NK-92 (cell line): Measurements from ENCODE around the gene C1orf94.

ENCODE experiments used
- DNase-seq: peaks from one replicate; lab custom pipeline; 2025; ENCODE audit not compliant: unreplicated experiment; lab: John Stamatoyannopoulos, UW

The C1orf94 gene, protein sequence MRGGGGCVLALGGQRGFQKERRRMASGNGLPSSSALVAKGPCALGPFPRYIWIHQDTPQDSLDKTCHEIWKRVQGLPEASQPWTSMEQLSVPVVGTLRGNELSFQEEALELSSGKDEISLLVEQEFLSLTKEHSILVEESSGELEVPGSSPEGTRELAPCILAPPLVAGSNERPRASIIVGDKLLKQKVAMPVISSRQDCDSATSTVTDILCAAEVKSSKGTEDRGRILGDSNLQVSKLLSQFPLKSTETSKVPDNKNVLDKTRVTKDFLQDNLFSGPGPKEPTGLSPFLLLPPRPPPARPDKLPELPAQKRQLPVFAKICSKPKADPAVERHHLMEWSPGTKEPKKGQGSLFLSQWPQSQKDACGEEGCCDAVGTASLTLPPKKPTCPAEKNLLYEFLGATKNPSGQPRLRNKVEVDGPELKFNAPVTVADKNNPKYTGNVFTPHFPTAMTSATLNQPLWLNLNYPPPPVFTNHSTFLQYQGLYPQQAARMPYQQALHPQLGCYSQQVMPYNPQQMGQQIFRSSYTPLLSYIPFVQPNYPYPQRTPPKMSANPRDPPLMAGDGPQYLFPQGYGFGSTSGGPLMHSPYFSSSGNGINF

DNA sequence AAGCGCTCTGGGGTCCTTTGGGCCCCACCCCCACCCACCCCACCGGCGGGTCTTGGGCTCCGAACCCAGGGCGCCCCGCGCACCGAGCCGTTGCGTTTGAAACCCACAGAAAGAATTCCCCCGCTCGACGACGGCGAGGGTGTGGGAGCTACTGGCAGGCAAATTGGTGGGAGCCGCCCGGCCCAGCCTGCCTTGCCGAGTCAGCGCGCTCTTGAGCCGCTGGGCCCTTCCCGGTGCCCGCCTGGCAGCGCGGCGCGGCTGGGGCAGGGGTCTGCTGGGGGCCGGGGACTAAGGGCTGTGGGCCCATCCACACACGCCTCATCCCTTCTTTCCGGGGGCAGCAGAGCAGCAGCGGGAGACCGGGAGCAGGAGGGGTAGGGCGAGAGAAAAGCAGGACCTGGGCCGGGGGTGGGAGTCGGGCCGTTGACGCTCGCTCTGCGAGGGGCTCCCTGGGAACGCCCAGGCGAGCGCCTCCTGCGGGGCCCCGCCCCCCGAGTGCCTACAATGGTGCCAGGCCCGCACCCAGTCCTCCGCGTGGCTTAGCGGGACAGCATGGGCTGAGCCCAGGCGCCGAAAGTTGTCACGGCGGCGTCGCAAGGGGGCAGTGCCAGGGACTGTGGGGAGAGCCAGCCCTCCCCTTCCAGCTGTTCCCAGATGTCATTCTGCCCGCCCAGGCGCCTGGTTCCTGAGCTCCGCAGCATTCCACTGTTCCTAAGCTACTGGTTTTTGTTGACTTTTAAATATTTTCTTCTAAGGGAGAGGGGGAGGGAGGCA is at the start of gene C1orf94:
Gene C1orf94 (plus strand): TSS at position 78 of the 774 bp plus-strand sequence. CDS start 883 bp downstream, outside the sequence.
- DNase-seq = no peak

DNA sequence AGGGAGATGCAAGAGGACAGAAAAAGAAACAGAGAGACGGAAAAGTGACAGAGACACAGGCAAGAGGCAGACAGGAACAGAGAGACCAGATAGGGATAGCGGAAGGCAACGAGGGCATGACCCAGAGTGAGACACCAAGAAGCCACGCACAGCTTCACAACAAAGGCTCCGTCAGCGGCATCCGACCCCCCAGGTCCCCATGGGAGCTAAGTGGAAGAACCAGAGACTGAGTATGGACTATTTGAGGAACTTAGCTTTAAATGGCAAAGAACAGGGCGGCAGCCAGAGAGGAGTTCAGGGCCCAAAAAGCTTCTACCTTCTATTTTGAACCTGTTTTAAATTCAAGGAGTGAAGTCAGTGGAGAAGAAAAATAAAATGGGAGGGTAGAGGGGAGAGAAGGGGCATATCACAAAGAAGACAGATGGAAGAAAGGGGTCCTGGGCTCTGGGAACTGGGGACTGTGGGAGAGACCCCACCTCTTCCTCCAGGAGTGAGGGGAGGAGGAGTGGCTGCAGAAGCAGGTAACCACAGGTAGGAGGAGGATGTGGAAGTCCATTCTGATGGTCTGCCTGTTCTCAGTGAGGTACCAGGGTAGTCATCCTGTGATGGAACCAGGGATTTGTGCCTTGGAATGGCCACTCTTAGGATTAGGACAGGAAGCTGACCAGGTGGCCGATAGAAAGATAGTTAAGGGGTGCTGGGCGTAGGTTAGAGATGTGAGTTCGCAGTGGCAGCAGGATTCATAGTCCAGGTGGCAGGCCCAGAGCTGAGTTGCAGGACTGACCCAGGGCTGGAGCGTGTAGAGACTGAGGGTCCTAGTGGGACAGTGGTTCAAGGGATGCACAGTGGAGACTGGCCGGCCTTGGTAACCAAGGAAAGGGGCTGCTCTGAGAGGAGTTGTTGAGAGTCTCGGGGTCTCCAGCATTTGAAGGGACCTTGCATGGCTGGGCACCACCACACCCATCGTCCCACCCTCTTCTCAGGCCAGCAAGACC is 49.4 kb upstream of the C1orf94 start:
- DNase-seq = no peak

DNA sequence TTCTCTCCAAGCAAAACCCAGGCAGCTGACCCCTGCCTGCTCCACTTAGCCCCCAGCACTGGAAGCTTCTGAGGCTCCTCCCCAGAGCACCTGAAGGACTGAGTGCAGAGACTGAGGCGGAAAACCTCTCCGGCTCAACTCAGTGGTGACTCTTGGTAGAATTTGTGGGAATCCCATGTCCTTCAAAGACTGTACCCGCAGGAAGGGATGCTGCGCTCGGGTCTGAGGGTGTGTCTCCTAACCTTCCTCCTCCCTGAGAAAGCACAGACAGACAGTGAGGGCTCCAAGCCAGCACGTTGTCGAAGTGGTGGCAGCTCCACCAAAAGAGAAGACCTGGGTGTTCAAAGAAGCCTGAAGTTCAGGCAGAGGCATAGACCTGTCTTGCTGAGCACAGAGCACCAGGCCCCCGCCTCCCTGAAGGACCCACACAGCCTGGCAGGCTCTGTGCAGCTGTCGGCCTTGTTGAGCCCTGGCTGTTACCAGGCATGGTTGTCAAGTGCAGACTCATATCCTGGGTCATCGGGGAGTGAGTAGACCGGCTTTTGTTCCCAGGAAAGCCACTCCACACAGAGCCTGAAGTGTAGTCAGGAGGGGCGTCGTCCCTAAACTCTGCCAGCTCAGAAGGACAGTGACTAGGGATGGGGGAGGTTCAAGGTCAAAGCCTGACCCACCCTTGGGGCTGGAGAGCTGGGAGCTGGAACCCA is 48.4 kb upstream of the C1orf94 start:
- DNase-seq = no peak

DNA sequence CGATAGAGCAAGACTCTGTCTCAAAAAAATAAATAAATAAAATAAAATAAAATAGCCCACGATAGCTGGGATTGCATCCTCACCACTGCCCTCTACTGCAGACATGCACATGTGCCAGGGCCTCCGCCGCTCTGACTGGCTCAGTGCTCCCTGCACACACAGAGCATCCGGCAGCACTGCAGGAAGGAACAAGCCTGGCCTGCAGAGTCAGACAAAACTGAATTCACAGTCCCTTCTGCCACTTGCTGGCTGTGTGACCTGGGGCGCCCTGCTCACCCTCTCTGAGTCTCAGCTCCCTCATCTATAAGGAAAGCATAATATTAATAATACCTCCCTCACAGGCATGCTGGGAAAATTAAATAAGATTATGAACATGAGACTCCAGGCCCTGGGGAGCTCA is 47.1 kb upstream of the C1orf94 start:
- no peak for DNase-seq

DNA sequence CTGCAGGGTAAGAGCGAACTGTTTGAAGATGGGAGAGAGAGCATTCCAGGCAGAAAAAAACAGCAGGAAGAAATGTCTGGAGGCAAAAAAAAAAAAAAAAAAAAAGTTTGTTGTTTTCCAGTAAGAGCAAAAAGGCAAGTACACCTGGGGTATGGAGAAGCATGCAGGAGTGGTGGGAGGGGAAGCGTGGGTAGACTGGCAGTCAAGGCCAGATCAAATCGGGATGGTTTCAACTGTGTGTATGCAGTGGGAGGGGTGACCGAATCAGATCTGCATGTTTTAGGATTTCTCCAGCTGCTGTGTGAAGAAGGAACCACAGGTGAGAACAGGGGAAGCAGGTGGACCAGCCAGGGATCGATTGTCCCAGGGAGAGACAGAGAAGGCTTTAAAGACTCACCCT is 46.4 kb upstream of the C1orf94 start:
- no peak for DNase-seq

DNA sequence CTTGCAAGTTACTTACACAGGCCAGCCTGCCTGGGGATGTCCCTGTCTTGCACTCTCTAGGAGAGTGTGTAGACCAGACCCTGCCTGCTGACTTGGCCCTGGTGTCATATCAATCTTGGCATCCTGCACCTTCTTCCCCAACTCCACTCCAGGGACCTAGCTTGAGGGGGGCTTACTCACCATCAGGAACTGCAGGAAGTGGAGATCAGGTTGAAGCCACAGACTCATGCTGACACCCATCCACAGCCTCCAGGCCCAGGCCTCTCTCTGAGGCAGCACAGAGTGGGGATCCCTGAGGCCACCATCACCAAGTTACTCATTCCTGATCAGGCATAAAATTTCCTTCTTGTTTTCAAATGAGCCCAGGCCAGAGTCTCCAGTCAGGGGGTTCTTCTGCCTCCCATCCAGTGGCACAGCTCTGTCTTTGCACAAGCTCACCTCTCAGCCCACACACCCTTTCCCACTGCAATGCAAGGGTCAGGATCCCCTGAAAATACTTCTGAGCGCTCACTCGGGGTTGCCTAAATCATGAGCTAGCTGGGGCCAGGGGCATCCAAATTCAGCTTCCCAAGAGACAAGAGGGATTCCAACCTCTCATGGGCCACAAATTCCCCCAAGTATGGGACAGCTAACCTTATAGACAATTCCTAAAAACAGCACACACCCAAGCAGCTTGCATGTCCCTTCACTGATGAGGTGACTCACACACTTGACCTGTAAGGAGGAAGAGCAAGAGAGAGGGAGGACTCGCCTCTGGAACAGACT is 45.1 kb upstream of the C1orf94 start:
- no peak for DNase-seq

DNA sequence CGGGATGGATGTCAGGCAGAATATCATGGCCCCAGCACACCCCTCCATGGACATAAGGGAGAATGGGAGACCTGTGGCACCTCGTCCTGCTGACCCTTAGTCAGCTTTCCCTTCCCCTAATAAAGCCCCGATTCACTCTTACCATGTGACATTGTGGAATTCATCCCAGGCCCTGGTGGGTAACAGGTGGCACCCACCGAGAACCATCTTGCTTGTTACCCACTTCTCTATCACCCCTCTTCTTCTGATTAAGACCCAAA is 44.6 kb upstream of the C1orf94 start:
- no peak for DNase-seq

DNA sequence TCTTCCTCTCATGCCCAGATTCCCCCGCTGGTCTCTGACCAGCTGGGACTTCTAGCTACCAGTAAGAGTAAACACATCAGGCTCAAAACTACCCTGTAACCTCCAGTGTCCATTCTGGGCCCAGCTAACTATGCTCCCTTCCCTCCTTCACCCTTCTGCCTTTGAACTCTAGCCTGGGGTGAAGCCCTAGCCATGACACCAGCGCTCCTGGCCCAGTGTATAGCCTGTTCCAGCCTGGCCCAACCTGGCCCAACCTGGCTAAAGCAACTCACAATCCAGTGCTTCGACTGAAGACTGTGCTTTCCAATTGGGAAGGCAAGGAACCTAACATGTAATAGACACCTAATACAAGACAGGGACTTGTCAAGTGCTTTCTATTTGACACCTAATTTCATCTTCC is 39.3 kb upstream of the C1orf94 start:
- no peak for DNase-seq

DNA sequence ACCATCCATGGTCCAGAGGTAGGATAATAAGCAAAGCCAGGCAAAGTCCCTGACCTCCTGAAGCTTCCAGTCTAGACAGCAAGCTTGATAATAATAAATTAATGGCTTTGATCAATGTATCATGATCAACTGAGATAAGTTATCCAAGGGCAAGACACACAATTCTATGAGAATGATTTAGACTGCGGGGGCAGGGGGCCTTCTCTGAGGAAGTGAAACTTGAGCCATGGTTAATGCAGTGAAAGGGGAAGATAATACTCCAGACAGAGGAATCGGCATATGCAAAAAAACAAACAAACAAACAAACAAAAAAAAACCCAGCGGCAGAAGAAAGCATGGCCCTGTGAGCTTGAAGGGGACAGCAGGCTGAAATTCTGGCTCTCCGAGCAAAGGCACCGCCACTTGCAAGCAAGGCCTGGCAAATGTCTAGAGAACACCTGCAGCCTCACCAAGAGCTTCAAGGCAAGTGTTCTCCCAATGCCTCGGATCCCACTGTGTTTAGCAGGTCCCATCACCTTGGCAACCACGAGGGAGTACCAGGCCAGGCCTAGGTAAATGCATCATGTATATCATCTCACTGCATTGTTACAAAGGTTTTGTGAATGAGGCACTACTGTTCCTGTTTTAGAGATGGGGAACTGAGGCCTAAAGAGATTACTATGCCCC is 36.6 kb upstream of the C1orf94 start:
- DNase-seq = no peak

DNA sequence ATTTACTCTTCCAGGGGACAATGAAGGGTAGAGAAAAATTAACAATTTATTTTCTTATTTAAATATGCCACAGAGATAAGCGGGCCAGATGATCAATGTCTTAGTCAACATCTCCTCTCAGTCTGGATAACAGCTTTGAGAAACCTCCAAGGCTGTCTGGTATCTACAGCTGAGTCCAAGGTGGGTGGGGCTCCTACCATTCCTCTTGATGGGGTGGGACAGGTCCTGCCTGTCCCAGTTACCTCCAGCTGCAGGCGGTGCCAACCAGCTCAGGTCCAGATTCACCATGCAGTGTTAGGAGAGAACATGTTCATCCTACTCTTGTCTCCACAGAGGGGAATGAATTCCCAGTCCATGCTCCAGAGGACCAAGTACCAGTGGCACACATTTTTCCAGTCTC is 32.7 kb upstream of the C1orf94 start:
- no peak for DNase-seq

DNA sequence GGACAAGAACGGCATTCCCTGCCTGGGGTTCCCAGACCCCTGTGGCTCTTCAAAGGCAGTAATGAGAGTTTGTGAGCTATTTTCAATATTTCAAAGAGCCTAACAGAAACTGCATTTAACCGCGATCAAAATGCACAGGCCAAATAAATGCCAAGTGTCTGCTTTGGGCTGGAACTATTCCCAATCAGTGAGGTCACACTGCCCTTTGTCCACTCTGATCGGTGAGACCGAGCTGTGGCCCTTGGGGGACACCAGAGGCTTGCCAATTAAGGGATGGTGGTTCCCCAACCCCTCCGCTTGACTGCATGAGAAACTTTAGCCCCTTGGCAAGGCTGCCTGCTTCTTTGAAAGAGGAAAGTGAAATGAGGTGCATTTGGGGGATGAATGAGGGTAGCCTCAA is 31.9 kb upstream of the C1orf94 start:
- no peak for DNase-seq

DNA sequence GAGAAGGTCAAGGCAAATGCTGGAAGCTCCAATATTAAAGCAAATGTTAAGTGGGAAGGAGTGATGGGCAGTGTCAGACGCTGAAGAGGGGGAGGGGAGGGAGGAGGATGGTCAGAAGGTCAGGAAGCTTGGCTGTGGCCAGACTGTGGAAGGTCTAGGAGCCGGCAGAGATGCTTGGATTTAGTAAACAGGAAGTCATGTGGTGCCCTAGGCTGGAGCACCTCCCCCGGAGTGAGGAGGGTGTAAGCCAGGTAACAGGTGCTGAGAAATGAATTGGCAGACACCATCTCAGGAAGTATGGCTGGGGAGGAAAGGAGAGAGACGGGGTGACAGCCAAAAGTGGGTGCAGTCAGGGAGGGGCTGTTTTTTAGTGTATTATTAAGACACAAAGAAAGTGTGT is 29.4 kb upstream of the C1orf94 start:
- no peak for DNase-seq

DNA sequence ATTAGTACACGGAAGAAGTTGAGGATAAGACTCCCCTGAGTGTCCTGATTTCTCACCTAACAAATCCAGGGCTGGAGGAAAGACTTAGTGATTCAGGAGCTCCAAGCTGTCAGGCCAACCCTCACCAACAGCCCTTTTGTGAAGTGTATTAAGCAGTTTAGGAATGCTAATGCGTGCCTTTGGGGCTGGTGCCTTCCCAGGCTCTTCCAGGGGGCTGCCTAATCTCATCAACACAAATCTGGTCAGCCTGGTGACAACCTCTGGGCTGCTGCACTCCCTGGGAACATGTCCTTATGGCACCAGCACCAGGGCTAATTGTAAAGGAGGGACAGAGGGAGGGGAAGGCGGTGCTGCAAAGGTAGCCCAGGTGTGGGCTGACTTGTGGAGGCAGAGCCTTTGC is 27.2 kb upstream of the C1orf94 start:
- no peak for DNase-seq

DNA sequence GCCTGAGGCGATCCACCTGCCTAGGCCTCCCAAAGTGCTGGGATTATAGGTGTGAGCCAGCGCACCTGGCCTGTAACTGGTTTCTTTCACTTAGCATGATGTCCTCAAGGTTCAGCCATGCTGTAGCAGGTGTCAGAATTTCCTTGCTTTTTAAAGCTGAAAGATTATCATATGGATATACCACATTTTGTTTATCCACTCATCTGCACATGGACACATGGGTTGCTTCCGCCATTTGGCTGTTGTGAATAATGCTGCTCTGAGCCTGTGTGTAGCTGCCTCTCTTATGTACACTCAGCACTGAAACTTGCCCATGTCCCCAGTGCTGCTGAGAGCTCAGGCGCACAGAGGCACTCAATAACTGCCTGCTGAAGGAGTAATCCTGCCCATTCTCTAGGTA is 23.5 kb upstream of the C1orf94 start:
- DNase-seq = no peak

DNA sequence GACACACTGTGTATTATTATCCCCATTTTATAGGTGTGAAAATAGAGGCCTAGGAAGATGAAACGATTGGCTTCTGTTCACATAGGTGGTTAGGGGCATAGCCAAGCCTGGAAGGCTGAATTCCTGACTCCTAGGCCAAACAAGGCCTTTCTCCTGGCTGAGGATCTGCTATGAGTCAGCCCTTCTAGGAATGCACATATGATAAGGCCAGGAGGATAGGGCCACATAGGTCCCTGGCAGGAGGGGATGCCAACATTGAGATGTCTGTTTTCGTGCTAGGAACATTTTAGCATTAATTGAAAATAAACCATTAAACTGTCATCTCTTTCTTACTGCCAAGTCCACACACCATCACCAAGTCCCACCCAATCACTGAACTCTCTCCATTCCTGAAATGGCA is 20.8 kb upstream of the C1orf94 start:
- DNase-seq = no peak

DNA sequence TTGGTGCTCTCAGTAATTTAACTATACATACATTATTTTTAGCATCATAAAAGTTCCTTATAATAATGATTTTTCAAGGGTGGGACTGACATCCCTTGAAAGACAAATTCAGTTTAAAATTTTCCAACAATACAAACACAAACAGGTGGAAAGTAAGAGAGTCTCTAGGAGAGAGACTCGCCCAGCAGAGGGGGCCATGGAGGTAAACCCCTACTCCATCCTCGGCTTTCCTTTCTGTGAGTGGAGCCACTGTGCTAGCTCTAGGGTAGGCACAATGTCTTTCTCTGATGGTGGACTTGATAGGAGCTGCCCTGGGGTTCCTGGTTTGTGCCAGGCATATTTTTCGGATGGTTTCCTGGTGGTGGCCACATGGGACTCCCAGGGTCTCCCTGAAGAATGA is 20.0 kb upstream of the C1orf94 start:
- DNase-seq = no peak

DNA sequence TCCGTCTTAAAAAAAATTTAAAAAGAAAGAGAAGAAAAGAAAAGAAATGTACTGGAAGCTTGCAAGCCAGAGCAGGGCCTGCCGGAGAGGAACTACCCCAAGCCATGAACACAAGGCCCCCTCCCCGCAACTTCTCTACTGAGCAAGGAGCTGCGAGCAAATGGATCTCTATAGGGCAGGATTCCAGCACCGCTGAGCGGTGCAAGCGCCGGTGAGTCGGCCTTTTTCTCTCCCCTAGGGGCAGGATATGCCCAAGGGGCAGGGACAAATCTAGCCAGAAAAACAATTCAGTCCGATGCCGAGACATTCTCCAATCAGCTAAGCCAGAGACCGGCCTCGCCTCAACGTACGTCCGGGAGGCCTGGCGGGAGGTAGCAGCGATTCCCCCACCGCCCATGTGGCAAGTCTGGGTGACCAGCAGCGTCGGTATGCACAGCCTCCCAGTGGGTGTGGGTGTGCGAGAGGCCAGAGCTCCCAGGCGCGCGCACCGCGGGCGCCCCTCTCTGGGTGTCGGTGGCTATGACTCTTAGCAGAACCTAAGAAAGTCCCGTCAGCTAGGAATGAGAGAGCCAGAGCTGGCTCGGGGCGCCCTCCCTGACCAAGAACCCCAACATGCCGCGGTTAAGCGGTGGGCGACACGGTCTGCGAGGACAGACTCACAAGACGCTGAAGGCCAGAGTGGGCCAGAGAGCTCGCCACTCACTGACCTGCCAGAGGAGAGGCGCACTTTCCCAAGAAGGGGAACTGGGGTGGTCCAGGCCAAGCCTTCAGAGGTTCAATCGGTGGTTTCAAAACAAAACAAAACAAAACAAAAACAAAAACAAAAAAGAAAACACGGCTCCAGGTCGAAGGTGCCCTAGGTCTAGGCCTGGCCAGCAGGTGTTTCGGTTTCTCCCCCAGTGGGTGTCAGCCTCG is 13.6 kb upstream of the C1orf94 start:
- DNase-seq = no peak
